Smooth muscle cell (in vitro differentiated cells): ENCODE data around the gene RSRP1. TPM values are rescaled to one million over a fixed set of nuclear protein-coding genes. Genes with fewer than 3 reads are reported as not detected.

Source experiments
- DNase-seq: peaks from one replicate; lab custom pipeline; 2025; ENCODE audit not compliant: unreplicated experiment; lab: John Stamatoyannopoulos, UW
- H2AFZ ChIP-seq: fragments of 200-600 bp; sonication (generic); 2 replicates; pipeline ENCODE4 v1.6.0; 2016; ENCODE audit warnings: antibody characterized with exemption, low read depth, mild to moderate bottlenecking
- H3F3A ChIP-seq: fragments of 200-600 bp; sonication (generic); 2 replicates; pipeline ENCODE4 v1.6.0; 2017; ENCODE audit warnings: antibody characterized with exemption, low read depth
- H3K27ac ChIP-seq: fragments of 200-600 bp; sonication (generic); 2 replicates; pipeline ENCODE4 v1.5.1; 2016; ENCODE audit warnings: low read depth, mild to moderate bottlenecking
- H3K27me3 ChIP-seq: fragments of 200-600 bp; sonication (generic); 2 replicates; pipeline ENCODE4 v1.6.1; 2016; ENCODE audit warnings: low read depth, mild to moderate bottlenecking
- H3K36me3 ChIP-seq: fragments of 200-600 bp; sonication (generic); 2 replicates; pipeline ENCODE4 v1.5.1; 2016; ENCODE audit warnings: low read depth
- H3K4me1 ChIP-seq: fragments of 200-600 bp; sonication (generic); 2 replicates; pipeline ENCODE4 v1.5.1; 2016; ENCODE audit warnings: low read depth
- H3K4me2 ChIP-seq: fragments of 200-600 bp; sonication (generic); 2 replicates; pipeline ENCODE4 v1.6.0; 2016; ENCODE audit warnings: mild to moderate bottlenecking
- H3K4me3 ChIP-seq: fragments of 200-600 bp; sonication (generic); 2 replicates; pipeline ENCODE4 v1.5.1; 2016; ENCODE audit warnings: mild to moderate bottlenecking
- H3K79me2 ChIP-seq: fragments of 200-600 bp; sonication (generic); 2 replicates; pipeline ENCODE4 v1.6.0; 2016; ENCODE audit warnings: low read depth, mild to moderate bottlenecking
- H3K9ac ChIP-seq: fragments of 200-600 bp; sonication (generic); 2 replicates; pipeline ENCODE4 v1.6.0; 2016; ENCODE audit warnings: low read depth
- H3K9me3 ChIP-seq: fragments of 200-600 bp; sonication (generic); replicated peaks from 2 replicates; pipeline ENCODE4 v1.5.1; 2016; ENCODE audit warnings: low read depth
- H4K20me1 ChIP-seq: fragments of 200-600 bp; sonication (generic); 2 replicates; pipeline ENCODE4 v1.6.0; 2016; ENCODE audit warnings: low read depth
- WGBS: methylation state at CpG from one replicate; pipeline ENCODE4 v1.1.7; 2016; ENCODE audit warnings: low lambda C conversion rate; 5-methylcytosine and 5-hydroxymethylcytosine counted together
- polyA plus RNA-seq: library from polyadenylated mRNA; unstranded; fragments of >200 nt; fragmentation: Nextera tagmentation; extraction: Ambion mirVana; gene quantifications from 2 replicates; pipeline ENCODE4 v1.2.1, GENCODE V29; 2016
- total RNA-seq: library from RNA; depleted of rRNA; stranded (reverse); fragments of >200 nt; gene quantifications from 2 replicates; pipeline ENCODE4 v1.2.3, GENCODE V29; 2014
- TF ChIP-seq, protein P1 (sequence below): fragments of 200-600 bp; sonication (generic); IDR thresholded peaks from 2 replicates; pipeline ENCODE4 v1.5.1; 2017; ENCODE audit warnings: borderline replicate concordance, mild to moderate bottlenecking, antibody characterized with exemption; ENCODE audit not compliant: insufficient read depth, poor library complexity, severe bottlenecking

The RSRP1 gene
- total and polyA plus RNA-seq, 2 experiments from 2014 or later = 32.3 to 93.6 TPM

- WGBS = 30% methylated on average over 25 of the region's 30 CpGs
- Histone ChIP-seq H3K9ac (peak overlapping the region; percentile 99), H3K79me2 (peaks cover 39% of the 10 kb centered on the region)
Observed at GRCh38 chr1:25247829-25248754, 838 bp upstream of the RSRP1 start.

DNA sequence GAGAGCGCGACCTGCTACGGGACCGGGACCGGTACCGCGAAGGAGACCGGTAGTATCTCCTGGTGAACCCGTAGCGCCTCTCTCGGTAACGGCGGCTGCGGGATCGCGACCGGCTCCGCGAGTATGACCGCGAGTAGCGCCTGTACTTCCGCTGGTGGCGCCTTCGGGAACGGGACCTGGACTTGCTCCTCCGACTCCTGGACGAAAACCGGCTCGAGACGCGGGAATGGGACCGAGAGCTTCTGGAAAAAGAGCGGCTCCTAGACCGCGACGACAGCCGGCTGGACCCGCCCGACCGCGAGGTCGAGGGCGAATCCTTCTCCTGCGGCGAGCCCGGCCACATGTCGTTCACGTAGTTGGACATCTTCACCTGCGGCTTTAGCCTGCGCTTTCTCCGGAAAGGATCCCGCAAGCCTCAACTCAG lies 642 bp downstream of the RSRP1 start:
- peak overlapping the region; percentile 99 for H3K9ac ChIP-seq
- H3K4me1 ChIP-seq = peaks cover 8% of the 10 kb centered on the region
- H3K4me3 ChIP-seq = peak overlapping the region; percentile 96
- H3K9me3 ChIP-seq = no peaks in the 10 kb centered on the region
- H4K20me1 ChIP-seq = peaks cover 51% of the 10 kb centered on the region
- no peaks in the 10 kb centered on the region for H3K27me3 ChIP-seq
- H3K27ac ChIP-seq = peak overlapping the region; percentile 99
- peak; percentile 27 for DNase-seq
- H3K79me2 ChIP-seq = peaks cover 42% of the 10 kb centered on the region
- WGBS = under 1% methylated on average over 53 of the region's 53 CpGs
- H3K4me2 ChIP-seq = peak overlapping the region; percentile 93
- H3K36me3 ChIP-seq = peaks cover 28% of the 10 kb centered on the region
- peaks cover 30% of the 10 kb centered on the region for H3F3A ChIP-seq
- TF ChIP-seq, protein P1, sequence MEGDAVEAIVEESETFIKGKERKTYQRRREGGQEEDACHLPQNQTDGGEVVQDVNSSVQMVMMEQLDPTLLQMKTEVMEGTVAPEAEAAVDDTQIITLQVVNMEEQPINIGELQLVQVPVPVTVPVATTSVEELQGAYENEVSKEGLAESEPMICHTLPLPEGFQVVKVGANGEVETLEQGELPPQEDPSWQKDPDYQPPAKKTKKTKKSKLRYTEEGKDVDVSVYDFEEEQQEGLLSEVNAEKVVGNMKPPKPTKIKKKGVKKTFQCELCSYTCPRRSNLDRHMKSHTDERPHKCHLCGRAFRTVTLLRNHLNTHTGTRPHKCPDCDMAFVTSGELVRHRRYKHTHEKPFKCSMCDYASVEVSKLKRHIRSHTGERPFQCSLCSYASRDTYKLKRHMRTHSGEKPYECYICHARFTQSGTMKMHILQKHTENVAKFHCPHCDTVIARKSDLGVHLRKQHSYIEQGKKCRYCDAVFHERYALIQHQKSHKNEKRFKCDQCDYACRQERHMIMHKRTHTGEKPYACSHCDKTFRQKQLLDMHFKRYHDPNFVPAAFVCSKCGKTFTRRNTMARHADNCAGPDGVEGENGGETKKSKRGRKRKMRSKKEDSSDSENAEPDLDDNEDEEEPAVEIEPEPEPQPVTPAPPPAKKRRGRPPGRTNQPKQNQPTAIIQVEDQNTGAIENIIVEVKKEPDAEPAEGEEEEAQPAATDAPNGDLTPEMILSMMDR = no peak
- H2AFZ ChIP-seq = no peak overlapping the region

More at GRCh38 chr1:25247829-25248754, 838 bp upstream of the RSRP1 start:
- Histone ChIP-seq H3F3A (peaks cover 21% of the 10 kb centered on the region), H3K4me3 (peak overlapping the region; percentile 96), H4K20me1 (peaks cover 38% of the 10 kb centered on the region), H3K9me3 (no peaks in the 10 kb centered on the region), H3K36me3 (peaks cover 19% of the 10 kb centered on the region), H3K4me2 (peak overlapping the region; percentile 93), H3K27me3 (no peaks in the 10 kb centered on the region), H3K4me1 (peaks cover 8% of the 10 kb centered on the region), H2AFZ (peak overlapping the region; percentile 90), H3K27ac (peak overlapping the region; percentile 99)
- TF ChIP-seq, protein P1 = no peak
- no peak for DNase-seq

DNA sequence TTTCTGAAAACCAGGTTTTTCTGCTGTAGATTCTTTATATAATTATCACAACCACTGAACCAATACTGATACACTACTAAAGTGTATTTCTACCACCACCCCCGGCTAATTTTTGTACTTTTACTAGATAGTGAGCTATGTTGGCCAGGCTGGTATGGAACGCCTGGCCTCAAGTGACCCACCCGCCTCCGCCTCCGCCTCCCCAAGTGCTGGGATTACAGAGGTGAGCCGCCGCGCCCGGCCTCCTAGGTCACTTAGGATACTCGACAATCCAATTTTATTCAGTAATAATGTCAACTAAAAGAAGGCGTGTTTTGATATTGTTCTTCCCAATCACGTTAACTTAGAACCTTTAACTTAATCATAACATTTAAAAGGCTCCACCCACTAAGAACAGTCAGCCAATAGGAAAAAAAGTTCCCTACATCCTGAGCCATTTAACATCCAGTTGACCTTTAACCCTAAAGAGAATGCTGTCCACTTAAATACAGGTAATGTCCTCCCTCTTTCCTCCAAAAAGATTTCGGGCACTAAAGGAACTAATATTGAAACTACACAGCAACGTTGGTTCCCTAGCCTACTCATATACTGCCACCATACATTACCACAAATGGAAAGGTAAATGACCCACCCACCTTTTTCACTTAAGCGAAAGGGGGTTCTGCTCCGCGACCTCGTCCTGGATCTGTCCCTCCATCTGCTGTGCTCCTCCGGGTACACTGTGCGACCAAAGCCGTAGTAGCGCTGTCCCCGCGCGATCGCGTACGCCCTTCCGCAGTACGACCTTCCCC lies 1.2 kb downstream of the RSRP1 start:
- H3K79me2 ChIP-seq = peaks cover 42% of the 10 kb centered on the region
- H3K4me3 ChIP-seq = peak overlapping the region; percentile 96
- H3K4me2 ChIP-seq = peak overlapping the region; percentile 93
- no peak for DNase-seq
- peaks cover 8% of the 10 kb centered on the region for H3K4me1 ChIP-seq
- H3F3A ChIP-seq = peaks cover 30% of the 10 kb centered on the region
- peak overlapping the region; percentile 99 for H3K9ac ChIP-seq
- peaks cover 51% of the 10 kb centered on the region for H4K20me1 ChIP-seq
- H3K36me3 ChIP-seq = peaks cover 28% of the 10 kb centered on the region
- H3K27me3 ChIP-seq = no peaks in the 10 kb centered on the region
- H2AFZ ChIP-seq = no peak overlapping the region
- H3K9me3 ChIP-seq = no peaks in the 10 kb centered on the region
- WGBS = 16% methylated on average over 30 of the region's 30 CpGs
- TF ChIP-seq, protein P1 = no peak
- H3K27ac ChIP-seq = peak overlapping the region; percentile 99
